GM21390 (cell line): ENCODE results near the gene AP3D1.
"Not testable (repeated sequence)": the region's sequence is repeated elsewhere in the genome, so short reads cannot be mapped to it uniquely, and the experiment has no call there.

Source experiments
- ATAC-seq: cut with Tn5 transposase; IDR thresholded peaks from one replicate; pipeline ENCODE4 v1.9.1; 2021; ENCODE audit not compliant: unreplicated experiment

The AP3D1 gene

GRCh38 chr19:2157452-2157851, 6.1 kb upstream of the AP3D1 start:
- ATAC-seq = no peak

- ATAC-seq = no peak
Observed at GRCh38 chr19:2154587-2155075, 3.3 kb upstream of the AP3D1 start.

GRCh38 chr19:2150794-2151338, 500 bp downstream of the AP3D1 start:
- ATAC-seq = peak; percentile 16

GRCh38 chr19:2149980-2150793, 1.2 kb downstream of the AP3D1 start:
- ATAC-seq = no peak

- ATAC-seq = no peak
Observed at GRCh38 chr19:2148482-2149135, 2.8 kb downstream of the AP3D1 start.

GRCh38 chr19:2145831-2146241, 5.5 kb downstream of the AP3D1 start:
- no peak for ATAC-seq

GRCh38 chr19:2144190-2144589, 7.2 kb downstream of the AP3D1 start:
- ATAC-seq = no peak

- ATAC-seq = no peak
Observed at GRCh38 chr19:2142173-2142829, 9.1 kb downstream of the AP3D1 start.

GRCh38 chr19:2140138-2140569, 11.2 kb downstream of the AP3D1 start:
- no peak for ATAC-seq

GRCh38 chr19:2139385-2140137, 11.8 kb downstream of the AP3D1 start:
- ATAC-seq = no peak

- no peak for ATAC-seq
Observed at GRCh38 chr19:2138061-2138728, 13.2 kb downstream of the AP3D1 start.

- no peak for ATAC-seq
Observed at GRCh38 chr19:2136796-2137195, 14.6 kb downstream of the AP3D1 start.

GRCh38 chr19:2135474-2136402, 15.6 kb downstream of the AP3D1 start:
- no peak for ATAC-seq

- ATAC-seq = no peak
Observed at GRCh38 chr19:2132731-2133490, 18.5 kb downstream of the AP3D1 start.

GRCh38 chr19:2132191-2132590, 19.2 kb downstream of the AP3D1 start:
- no peak for ATAC-seq

GRCh38 chr19:2131012-2131975, 20.1 kb downstream of the AP3D1 start:
- not testable (repeated sequence) for ATAC-seq
